GM12873 (cell line): ENCODE data around the gene MYO18A.

Source experiments
- CTCF ChIP-seq: IDR thresholded peaks from 2 replicates; pipeline ENCODE4 v1.5.1; 2012; ENCODE audit warnings: low read depth, mild to moderate bottlenecking, moderate library complexity, low read length, control low read depth; ENCODE audit not compliant: insufficient read depth; ENCODE audit errors: missing control alignments

Gene MYO18A

DNA sequence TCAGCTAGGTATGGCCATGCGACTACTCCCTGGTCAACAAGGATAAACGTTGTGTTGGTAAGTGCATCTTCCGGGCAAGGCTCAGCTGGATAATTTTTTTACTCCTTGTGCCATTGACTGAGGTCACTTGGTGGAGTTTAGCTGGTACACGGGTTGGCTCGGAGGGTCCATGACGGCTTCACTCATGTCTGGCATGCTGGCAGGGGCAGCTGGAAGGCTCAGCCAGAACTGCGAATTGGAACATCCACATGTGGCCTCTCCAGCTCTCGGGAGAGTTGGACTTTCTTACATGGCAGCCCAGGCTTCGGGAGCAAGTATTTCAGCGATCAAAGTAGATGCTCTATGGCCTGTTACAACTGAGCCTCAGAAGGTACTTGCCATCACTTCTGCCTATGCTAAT is 35.0 kb upstream of the MYO18A start:
- no peak for TF ChIP-seq CTCF

- no peak for TF ChIP-seq CTCF
These were observed 34.3 kb upstream of the MYO18A start for GRCh38 chr17:29214215-29215146.

DNA sequence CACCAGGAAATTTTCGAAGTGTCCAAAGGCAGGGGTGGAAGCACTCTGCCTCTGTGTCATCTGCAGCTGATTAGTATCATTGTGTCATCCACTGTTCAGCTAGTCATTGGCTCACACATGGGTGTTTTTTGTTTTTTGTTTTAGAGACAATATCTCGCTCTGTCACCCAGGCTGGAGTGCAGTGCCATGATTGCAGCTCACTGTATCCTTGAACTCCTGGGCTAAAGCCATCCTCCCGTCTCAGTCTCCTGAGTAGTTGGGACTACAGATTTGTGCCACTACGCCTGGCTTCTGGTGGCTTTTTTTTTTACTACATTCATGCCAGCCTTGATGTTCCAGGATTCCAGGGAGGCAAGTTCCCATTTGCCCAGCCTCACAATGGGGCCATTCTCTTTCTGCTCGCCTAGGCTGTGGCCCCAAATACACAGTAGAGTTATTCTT is 32.5 kb upstream of the MYO18A start:
- TF ChIP-seq CTCF: no peak

DNA sequence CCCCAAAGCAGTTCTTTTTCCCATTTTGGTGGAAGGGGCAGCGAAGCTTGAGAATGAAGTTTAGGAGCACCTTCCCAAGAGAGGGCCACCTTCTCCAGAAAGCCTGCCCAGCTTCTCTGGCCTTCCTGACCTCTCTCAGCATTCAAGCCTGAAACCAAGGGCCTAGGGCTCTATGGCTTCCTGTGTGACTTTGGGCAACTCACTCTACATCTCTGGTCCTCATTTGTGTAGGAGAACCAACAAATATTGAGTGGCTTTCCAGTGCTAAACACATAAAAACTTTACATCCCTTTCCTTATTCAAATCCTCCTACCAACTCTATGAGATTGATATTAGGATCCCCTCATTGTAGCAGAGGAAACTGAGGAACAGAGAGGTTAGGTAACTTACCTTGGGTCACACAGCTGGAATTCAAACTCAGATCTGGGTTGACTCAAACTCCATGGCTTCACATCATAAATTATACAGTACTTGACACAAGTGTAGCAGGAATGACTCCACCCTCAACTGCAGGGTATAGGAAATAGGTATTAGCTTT is 32.0 kb upstream of the MYO18A start:
- no peak for TF ChIP-seq CTCF

GRCh38 chr17:29210879-29211278 is 30.7 kb upstream of the MYO18A start:
- no peak for TF ChIP-seq CTCF

DNA sequence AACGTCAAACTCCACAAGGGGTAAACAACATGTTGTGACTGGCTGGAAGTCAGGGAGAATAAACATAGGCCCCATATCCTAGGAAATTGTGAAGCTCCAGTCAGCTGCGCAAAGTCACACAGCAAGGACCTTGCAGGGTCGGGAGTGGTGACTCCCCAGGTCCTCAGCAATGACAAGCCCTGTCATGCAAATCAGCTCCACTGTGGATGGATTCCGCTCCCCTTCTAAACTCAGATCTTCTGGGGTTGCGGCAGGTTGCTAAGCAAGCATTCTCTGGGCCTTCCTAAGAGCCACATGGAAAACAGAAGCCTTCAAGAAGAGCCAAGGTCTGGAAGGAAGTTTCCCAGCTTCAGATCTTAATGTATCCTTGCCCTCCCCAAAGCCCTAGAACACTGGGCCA is 28.9 kb upstream of the MYO18A start:
- TF ChIP-seq CTCF: no peak

GRCh38 chr17:29207975-29208374 is 27.8 kb upstream of the MYO18A start:
- no peak for TF ChIP-seq CTCF
